GM19025 (cell line): Measurements from ENCODE around the gene ADAMTS10.
"Not testable (repeated sequence)": the region's sequence is repeated elsewhere in the genome, so short reads cannot be mapped to it uniquely, and the experiment has no call there.

Experiments
- ATAC-seq: cut with Tn5 transposase; IDR thresholded peaks from one replicate; pipeline ENCODE4 v1.9.1; 2021; ENCODE audit warnings: mild to moderate bottlenecking, low read depth, moderate library complexity; ENCODE audit not compliant: unreplicated experiment

The ADAMTS10 gene

GRCh38 chr19:8596168-8596567 is 14.3 kb downstream of the ADAMTS10 start:
- no peak for ATAC-seq

GRCh38 chr19:8595651-8596050 is 14.9 kb downstream of the ADAMTS10 start:
- ATAC-seq: no peak

DNA sequence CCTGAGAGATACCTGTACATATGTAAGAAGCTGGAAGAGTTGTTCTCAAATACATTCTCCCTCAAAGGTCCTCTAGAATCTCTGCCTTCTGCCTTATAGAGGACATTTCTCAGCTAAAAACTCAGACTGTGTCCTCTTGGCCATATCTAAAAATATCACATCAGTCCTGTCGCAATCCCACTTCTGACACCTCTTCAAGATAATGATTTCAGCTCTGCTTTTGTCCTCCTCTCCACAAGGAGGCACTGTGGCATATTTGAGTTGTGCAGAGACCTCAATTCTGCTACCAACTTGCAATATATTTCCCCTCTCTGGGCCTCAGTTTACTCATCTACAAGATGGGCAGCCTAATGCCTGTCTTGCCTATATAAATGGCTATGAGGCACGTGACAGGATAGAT is 16.6 kb downstream of the ADAMTS10 start:
- no peak for ATAC-seq

DNA sequence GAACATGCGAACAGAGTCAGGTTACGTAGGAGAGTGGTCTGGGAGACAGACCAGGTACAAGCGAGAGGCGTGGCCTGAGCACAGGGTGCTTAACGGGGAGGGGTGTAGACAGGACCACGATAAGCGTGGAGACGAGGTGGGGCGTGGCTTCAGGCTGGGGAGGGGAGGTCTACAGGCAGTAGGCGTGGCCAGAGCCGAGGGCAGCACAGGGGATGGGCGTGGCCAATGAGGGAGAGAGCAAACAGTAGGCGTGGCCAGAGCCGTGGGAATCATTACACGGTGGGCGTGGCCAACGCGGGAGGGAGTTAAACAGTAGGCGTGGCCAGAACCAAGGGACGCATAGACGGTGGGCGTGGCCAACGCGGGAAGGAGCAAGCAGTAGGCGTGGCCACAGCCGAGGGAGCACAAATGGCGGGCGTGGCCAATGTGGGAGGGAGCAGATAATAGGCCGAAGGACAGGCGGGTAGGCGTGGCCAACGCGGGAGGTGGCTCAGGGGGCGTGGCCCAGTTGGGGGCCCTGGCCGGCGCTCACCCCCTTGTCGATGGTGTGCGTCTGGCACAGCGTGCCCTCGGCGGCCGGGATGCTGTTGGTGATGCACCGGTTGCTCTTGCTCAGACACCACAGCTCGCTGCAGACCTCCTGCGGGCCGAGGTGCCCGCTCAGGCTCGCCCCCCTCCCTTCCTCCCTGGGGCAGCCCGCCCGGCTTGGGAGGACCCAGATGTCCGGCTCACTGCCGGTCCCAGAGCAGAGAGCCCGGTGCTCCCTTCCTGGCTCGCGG is 18.1 kb downstream of the ADAMTS10 start:
- no peak for ATAC-seq

- ATAC-seq: no peak
Observed at GRCh38 chr19:8589177-8589714, 21.3 kb downstream of the ADAMTS10 start.

DNA sequence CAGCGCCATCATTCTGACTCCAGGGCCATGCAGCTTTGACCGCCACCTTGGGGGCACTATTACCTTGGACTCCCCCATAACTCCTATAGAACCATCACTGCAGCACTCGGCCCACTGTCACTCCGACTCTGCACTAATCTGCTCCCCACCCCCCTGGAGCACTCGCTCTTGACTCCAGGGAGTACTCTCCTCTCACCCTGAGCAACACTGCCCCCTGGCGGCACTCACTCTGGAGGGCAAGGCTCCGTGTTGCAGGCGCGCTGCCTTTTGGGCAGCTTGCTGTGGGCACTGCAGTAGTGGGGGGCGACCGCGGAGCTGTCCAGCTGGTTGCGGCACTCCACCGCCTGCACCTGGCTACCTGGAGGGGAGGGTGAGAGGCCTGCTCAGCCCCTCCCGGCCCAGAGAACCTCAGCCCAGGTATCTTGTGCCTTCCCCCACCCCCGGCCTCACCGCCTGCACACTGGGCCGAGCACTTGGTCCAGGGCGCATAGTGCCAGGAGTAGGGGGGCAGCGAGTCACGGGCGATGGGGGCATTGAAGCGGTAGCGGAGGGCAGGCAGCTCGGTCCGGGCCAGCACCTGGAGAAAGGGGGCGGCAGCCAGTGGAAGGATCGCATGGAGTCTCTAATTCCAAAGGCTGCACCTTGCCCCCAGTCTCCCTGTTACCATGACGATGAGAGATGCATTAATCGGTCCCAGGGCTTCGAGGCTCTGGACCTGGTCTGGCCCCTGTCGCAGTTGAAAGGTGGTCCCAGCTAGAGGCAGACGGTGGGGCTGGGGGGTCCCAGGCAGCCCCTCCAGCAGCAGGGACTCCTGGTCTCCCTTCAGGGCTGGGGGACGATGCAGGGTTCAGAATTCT is 24.4 kb downstream of the ADAMTS10 start:
- no peak for ATAC-seq

DNA sequence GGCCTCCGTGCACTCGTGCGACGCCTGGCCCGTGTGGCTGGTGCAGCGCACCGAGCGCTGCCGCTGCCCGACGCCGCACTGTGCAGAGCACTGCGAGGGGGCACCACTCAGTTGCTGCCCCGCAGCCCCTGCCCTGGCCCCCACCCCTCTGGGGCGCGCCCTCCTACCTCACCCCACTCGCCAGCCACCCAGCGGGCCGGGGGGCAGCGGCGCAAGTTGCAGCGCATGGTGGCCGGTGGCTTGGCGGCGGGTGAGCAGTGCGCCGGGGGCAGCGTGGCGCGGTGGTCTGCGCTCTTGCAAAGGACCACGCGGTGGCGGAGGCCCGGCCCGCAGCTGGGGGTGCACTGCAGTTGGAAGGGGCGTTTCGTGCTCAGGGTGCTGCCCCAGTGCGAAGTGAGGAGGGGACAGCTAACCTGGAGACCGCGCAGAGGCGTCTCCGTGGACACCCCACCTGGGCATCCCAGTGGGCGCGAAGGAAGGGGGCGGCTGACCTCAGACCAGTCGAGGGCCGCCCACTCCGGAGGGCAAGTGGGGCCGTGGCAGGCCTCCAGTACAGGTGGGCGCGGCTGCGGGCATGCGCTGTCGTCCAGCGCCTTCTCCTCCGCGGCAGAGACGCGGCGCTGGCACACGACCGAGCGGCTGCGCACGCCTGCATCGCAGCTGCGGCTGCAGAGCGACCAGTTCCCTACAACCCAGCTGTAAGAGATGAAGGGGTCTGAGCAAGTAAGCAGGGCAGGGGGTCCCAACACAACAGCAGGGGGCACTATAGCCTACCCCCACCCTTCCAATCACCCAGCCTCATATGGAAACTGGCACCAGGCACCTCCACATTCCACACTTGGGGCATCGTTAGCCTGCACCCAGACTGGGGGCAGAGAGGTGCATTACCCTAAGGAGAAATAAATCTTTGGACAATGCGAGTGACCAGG is 25.3 kb downstream of the ADAMTS10 start:
- no peak for ATAC-seq

DNA sequence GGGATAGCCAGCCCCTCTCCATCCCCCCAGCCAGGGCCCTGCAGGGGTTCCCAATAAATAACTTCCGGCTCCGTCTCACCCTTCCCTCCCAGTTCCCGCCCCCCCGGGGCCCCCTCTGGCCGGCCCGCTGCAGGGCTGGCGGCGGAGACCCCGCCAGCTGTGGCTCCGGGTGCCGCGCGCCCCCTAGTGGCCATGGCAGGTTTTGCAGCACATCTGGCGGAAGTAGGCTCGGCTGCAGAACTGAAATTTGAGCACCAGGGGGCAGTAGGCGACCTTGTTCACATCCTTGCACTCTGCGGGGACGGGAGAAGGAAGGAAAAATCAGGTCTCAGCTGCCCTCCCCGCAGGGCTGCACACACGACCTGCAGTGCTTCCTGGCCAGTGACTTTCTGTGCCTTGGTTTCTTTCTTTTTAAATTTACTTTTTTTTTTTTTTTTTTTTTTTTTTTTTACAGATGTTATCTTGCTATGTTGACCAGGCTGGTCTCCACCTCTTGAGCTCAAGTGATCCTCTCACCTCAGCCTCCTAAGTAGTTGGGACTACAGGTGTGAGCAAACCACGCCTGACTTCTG is 29.7 kb downstream of the ADAMTS10 start:
- ATAC-seq: no peak

DNA sequence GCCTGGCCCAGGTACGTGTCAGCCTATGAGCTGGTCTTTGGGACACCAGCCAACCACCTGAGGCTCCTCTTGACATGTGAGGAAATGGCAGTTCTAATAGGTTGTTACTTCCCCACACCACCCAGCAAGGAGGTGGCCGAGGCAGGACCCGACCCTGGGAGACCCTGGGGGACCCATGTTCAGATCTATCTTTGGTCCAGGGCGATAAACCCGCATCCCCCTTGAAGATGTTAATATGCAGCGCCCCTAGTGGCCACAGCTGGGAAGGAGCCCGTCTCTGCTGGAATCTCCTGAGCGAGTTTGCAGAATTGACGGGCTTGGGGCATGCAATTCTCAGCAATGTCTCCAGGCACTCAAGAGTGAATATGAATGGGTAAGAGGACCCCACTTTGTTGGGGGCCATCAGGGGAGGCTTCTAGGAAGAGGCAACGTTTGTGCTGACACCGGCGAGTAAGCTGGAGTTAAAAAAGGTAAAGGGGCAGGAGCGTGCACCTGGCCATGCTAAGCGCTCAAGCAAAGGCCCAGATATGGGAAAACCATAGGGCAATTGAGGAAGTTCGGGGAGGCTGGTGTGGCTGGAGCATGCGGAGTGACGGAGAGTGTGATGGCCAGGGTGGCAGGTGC is 31.8 kb downstream of the ADAMTS10 start:
- ATAC-seq: no peak

GRCh38 chr19:8577741-8578140 is 32.8 kb downstream of the ADAMTS10 start:
- no peak for ATAC-seq

DNA sequence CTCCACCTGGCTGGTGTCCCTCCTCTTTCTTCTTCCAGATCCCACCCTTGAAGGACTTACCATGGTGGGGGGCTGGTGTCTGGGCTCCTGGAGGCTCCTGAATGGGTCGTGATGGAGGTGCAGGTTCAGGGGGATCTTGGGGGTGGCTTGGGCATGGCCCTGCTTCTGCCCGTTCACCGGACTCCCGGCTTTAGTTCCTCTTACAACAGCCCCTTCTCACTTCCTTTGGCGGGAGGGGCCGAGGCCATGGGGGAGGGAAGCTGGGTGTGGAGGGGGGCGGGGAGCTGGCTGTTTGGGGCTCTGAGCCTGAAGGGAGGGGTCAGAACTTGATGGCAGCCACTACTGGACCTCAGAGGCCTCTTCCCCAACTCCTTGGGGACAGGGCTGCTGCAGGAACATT is 33.3 kb downstream of the ADAMTS10 start, which contains the start of gene MYO1F:
MYO1F (minus strand) TSS at position 196 of the 400 bp plus-strand sequence; CDS start at position 63, 133 bp downstream.
- no peak for ATAC-seq

GRCh38 chr19:8576273-8576993 is 34.1 kb downstream of the ADAMTS10 start:
- ATAC-seq: no peak

GRCh38 chr19:8575467-8575997 is 35.0 kb downstream of the ADAMTS10 start:
- ATAC-seq: no peak

GRCh38 chr19:8574619-8574922 is 35.9 kb downstream of the ADAMTS10 start:
- ATAC-seq: not testable (repeated sequence)

DNA sequence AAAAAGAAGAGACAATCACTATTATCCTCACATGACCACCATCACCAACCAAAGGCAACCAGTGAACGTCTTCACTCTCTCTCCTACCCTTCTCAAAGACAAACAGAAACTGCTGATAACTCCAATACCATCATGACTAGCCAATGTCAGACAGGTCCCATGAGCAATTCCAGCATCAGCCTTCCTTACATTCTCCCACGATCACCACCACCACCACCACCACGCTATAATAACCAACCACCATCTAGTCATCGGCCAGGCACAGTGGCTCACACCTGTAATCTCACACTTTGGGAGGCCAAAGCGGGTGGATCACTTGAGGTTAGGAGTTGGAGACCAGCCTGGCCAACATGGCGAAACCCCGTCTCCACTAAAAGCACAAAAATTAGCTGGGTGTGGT is 37.2 kb downstream of the ADAMTS10 start:
- ATAC-seq: no peak

DNA sequence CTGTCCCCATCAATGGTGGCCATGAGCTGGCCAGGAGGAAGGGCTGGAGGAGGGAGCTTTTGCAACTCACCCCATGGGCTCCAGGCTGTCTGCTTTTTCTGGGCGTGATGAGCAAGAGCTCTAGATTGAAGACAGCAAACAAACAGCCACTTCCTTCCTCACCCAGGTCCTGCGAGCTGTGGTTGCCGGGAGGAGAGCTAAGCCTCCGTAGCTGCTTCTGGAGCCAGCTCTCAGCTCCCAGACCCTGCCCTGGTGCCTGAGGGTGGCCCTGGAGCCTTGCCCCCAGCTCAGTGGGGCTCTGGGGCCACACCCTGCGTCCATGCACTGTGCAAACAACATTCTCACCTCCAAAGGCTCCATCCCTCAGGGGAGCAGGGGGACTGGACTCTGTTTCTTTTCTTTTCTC is 39.5 kb downstream of the ADAMTS10 start:
- no peak for ATAC-seq

DNA sequence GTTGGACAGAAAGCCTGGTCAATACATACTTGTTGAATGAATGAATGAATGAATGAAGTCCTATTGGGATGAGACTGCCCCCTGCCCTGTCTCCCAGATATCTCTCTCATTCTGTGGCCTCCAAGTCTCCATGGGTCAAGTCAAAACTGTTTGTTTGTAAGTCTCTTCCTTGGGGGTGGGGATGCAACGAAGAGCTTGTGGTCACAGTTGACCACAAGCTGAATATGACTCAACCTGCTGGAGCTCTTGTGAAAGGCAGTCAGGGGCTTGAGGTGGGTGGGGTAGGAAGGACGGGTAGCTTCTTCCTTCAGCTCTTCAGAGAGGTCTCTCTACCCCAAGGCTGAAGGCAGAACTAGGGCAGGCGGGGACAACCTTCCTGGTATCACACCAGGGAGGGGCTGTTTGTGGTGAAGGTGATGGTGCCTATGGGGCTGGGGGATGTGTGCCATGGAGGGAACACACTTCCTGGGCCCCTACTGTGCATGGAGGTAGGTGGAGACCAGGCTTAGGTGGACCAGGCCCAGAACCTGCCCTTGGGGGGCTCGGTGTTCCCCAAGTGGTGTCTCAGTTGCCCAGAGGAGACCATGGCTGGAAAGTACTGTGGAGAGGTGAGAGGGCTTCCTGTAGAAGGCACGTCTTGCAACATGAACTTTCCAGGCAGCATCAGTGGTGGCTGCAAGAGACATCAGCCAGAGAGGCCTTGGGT is 41.3 kb downstream of the ADAMTS10 start:
- peak; percentile 66 for ATAC-seq

GRCh38 chr19:8567522-8568172 is 42.9 kb downstream of the ADAMTS10 start:
- ATAC-seq: no peak
